ENCODE measurements around the gene CALR3.

The CALR3 gene

GRCh38 chr19:16463341-16463990 is 32.5 kb downstream of the CALR3 start:
- DNase-seq, result no peak
- H3K27ac ChIP-seq, result no peak overlapping the region
- no peak for TF ChIP-seq CTCF (IDR thresholded peaks at IDR 0.05; ENCODE audit: low read depth, low read length)
- no peaks in the 10 kb centered on the region for H3K9me3 ChIP-seq (ENCODE audit: severe bottlenecking)
- H3K36me3 ChIP-seq, result peaks cover 11% of the 10 kb centered on the region
- H3K4me3 ChIP-seq (ENCODE audit: low read depth, low read length), result no peak overlapping the region
- no peaks in the 10 kb centered on the region for H3K27me3 ChIP-seq (ENCODE audit: insufficient read depth, low read depth, severe bottlenecking)

- H3K27ac ChIP-seq, result no peak overlapping the region
- peaks cover 11% of the 10 kb centered on the region for H3K36me3 ChIP-seq
- H3K27me3 ChIP-seq (ENCODE audit: insufficient read depth, low read depth, severe bottlenecking), result no peaks in the 10 kb centered on the region
- no peak overlapping the region for H3K4me3 ChIP-seq (ENCODE audit: low read depth, low read length)
- no peaks in the 10 kb centered on the region for H3K9me3 ChIP-seq (ENCODE audit: severe bottlenecking)
- DNase-seq, result no peak
- TF ChIP-seq CTCF (IDR thresholded peaks at IDR 0.05; ENCODE audit: low read depth, low read length), result no peak
These were observed 33.2 kb downstream of the CALR3 start for GRCh38 chr19:16462757-16463250.

GRCh38 chr19:16461630-16462051 is 34.3 kb downstream of the CALR3 start:
- H3K27ac ChIP-seq, result no peak overlapping the region
- H3K9me3 ChIP-seq (ENCODE audit: severe bottlenecking), result no peaks in the 10 kb centered on the region
- H3K27me3 ChIP-seq (ENCODE audit: insufficient read depth, low read depth, severe bottlenecking), result no peaks in the 10 kb centered on the region
- DNase-seq, result no peak
- peaks cover 11% of the 10 kb centered on the region for H3K36me3 ChIP-seq
- TF ChIP-seq CTCF (IDR thresholded peaks at IDR 0.05; ENCODE audit: low read depth, low read length), result no peak
- no peak overlapping the region for H3K4me3 ChIP-seq (ENCODE audit: low read depth, low read length)

GRCh38 chr19:16460454-16460853 is 35.5 kb downstream of the CALR3 start:
- no peak overlapping the region for H3K27ac ChIP-seq
- no peak for TF ChIP-seq CTCF (IDR thresholded peaks at IDR 0.05; ENCODE audit: low read depth, low read length)
- H3K27me3 ChIP-seq (ENCODE audit: insufficient read depth, low read depth, severe bottlenecking), result no peaks in the 10 kb centered on the region
- H3K36me3 ChIP-seq, result peaks cover 10% of the 10 kb centered on the region
- H3K4me3 ChIP-seq (ENCODE audit: low read depth, low read length), result no peak overlapping the region
- H3K9me3 ChIP-seq (ENCODE audit: severe bottlenecking), result no peaks in the 10 kb centered on the region
- DNase-seq, result no peak

GRCh38 chr19:16459680-16460079 is 36.3 kb downstream of the CALR3 start:
- no peak for DNase-seq
- TF ChIP-seq CTCF (IDR thresholded peaks at IDR 0.05; ENCODE audit: low read depth, low read length), result no peak
- no peak overlapping the region for H3K27ac ChIP-seq

More at GRCh38 chr19:16459680-16460079, 36.3 kb downstream of the CALR3 start:
- no peak overlapping the region for H3K4me3 ChIP-seq (ENCODE audit: low read depth, low read length)
- H3K27me3 ChIP-seq (ENCODE audit: insufficient read depth, low read depth, severe bottlenecking), result no peaks in the 10 kb centered on the region
- H3K36me3 ChIP-seq, result peaks cover 7% of the 10 kb centered on the region
- no peaks in the 10 kb centered on the region for H3K9me3 ChIP-seq (ENCODE audit: severe bottlenecking)
